CD4-positive, CD25-positive, alpha-beta regulatory T cell (primary cell): ENCODE data around the gene PRKCE. TPM values are rescaled to one million over a fixed set of nuclear protein-coding genes. Genes with fewer than 3 reads are reported as not detected.

Experiments
- ATAC-seq, 2 donors: fragments of 150-1000 bp; cut with Tn5 transposase; one replicate each; pipeline ENCODE4 v1.10.0; 2021; ENCODE audit warnings: low read depth in 2 of 2, moderate number of reproducible peaks in 2 of 2, moderate library complexity in 1 of 2
- DNase-seq, 3 donors: peaks; one replicate each; pipeline versions ENCODE4 v3.0.0 to v3.0.0-alpha.2; 2012 to 2022; ENCODE audit warnings: mixed read lengths in 1 of 3
- H3K27ac ChIP-seq: one replicate; pipeline ENCODE4 v1.7.0; 2013; ENCODE audit warnings: mild to moderate bottlenecking, low read length; ENCODE audit not compliant: insufficient read depth, poor library complexity, severe bottlenecking
- H3K27me3 ChIP-seq: one replicate; pipeline ENCODE4 v1.7.0; 2013; ENCODE audit warnings: low read length; ENCODE audit not compliant: control insufficient read depth, insufficient read depth
- H3K36me3 ChIP-seq: one replicate; pipeline ENCODE4 v1.7.0; 2013; ENCODE audit warnings: mild to moderate bottlenecking, low read length, moderate library complexity; ENCODE audit not compliant: control insufficient read depth, insufficient read depth
- H3K4me1 ChIP-seq: 2 replicates; pipeline ENCODE4 v1.7.0; 2013; ENCODE audit warnings: mild to moderate bottlenecking, low read length; ENCODE audit not compliant: insufficient read depth, control insufficient read depth, poor library complexity, severe bottlenecking
- H3K4me3 ChIP-seq: one replicate; pipeline ENCODE4 v1.7.0; 2013; ENCODE audit warnings: low read depth, mild to moderate bottlenecking, low read length, moderate library complexity
- H3K9me3 ChIP-seq, 2 experiments: 1 replicate in 1 of 2; 2 replicates in 1 of 2; pipeline ENCODE4 v1.7.0; 2013; ENCODE audit warnings: low read length in 2 of 2, mild to moderate bottlenecking in 1 of 2, moderate library complexity in 1 of 2; ENCODE audit not compliant: control insufficient read depth in 2 of 2
- H3K27ac Mint-ChIP-seq, 3 donors: one replicate each; pipeline ENCODE4 v1.8.0; 2020 to 2022; ENCODE audit warnings: mild to moderate bottlenecking in 3 of 3, mixed read lengths in 3 of 3, moderate library complexity in 2 of 3
- H3K27me3 Mint-ChIP-seq: one replicate; pipeline ENCODE4 v1.8.0; 2022; ENCODE audit warnings: mild to moderate bottlenecking, mixed read lengths
- H3K36me3 Mint-ChIP-seq: one replicate; pipeline ENCODE4 v1.8.0; 2020; ENCODE audit warnings: mixed read lengths
- H3K4me1 Mint-ChIP-seq, 4 donors: one replicate each; pipeline ENCODE4 v1.8.0; 2020 to 2022; ENCODE audit warnings: mixed read lengths in 4 of 4, mild to moderate bottlenecking in 1 of 4
- H3K4me3 Mint-ChIP-seq, 4 donors: one replicate each; pipeline ENCODE4 v1.8.0; 2020 to 2022; ENCODE audit warnings: mild to moderate bottlenecking in 4 of 4, mixed read lengths in 4 of 4, moderate library complexity in 3 of 4
- H3K9me3 Mint-ChIP-seq, 7 donors: one replicate each; pipeline ENCODE4 v1.8.0; 2020 to 2022; ENCODE audit warnings: mixed read lengths in 7 of 7, mild to moderate bottlenecking in 3 of 7, moderate library complexity in 2 of 7
- polyA plus RNA-seq, 4 donors: library from polyadenylated mRNA; unstranded; fragments of 300-500 nt; fragmentation: Illumina TruSeq; gene quantifications; one replicate each; pipeline ENCODE4 v1.2.3, GENCODE V29; 2021
- total RNA-seq: library from RNA; stranded (reverse); gene quantifications from one replicate; pipeline ENCODE4 v1.2.3, GENCODE V29; 2022

Gene PRKCE
- total and polyA plus RNA-seq, 5 donors from 2014 or later = 0.78 to 16.5 (median 1.3) TPM

DNA sequence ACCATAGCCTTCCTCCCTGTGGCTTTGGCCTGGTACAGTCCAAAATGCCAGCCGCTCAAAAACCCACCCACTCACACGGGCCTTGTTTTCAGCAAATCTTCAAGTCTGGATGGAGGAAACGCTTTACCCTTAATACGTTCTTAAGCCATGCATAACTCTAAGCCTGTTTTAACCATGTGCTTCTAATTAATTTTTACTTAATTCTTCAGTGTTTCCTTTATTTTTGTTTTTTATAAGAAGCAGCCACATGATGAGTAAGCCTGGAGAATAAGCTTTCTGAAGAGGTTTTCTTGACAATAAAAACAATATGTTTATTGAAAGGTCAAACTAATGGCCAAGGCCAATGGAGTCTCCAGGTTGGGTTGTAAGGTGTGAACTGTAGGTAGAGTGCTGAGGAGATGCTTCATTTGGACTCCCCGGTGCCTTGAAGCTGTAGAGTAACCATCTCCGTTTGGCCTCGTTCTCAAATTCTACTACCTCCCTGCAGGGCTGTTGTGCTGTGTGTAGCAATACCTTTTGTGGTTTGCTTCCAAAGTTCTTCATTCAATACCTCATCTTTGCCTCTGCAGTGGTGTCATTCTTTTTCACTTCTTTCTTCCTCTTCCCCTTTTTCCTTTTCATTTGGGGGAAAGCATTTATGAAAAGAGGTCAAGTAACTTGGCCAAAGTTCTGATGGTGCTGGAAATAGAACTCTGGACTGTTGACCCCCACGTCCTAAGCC, 113.7 kb downstream of the PRKCE start:
- Histone ChIP-seq H3K4me3 (no peak overlapping the region), H3K9me3 (no peaks in the 10 kb centered on the region), H3K36me3 (no peaks in the 10 kb centered on the region), H3K4me1 (no peaks in the 10 kb centered on the region), H3K27me3 (no peaks in the 10 kb centered on the region), H3K27ac (no peak overlapping the region)
- Mint-ChIP-seq H3K9me3 (no peaks in the 10 kb centered on the region), H3K27me3 (peaks cover 5% of the 10 kb centered on the region), H3K36me3 (no peaks in the 10 kb centered on the region), H3K4me3 (no peak overlapping the region), H3K4me1 (peaks cover 0 to 5% (median 0%) of the 10 kb centered on the region in 4 donors), H3K27ac (no peak overlapping the region)
- no peak for DNase-seq
- no peak for ATAC-seq

DNA sequence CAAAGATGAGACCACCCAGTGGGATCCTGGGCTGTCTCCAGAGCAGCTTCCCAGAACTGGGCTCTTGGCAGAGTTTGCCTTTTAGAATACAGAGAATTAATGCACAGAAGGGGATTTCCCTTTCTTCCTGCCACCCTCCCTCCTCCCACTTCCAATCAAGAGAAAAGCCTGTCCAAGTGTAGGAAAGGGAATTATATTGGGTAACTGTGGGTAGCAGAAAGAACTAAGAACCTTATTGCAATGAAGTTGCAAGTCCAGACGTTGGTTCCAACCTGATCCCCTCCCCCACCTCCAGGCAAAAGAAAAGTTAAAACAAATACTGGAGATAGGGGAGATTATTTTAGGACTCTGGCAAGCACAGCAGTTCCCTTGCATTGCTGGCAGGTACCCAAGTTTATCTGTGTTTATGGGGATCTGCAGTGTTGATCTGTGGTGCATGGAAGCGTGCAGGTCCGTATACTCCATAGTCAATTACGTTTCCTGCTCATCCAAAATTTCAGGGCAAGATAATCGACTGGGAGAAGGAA, 114.3 kb downstream of the PRKCE start:
- no peak for ATAC-seq
- Mint-ChIP-seq H3K4me1 (peaks cover 0 to 5% (median 0%) of the 10 kb centered on the region in 4 donors), H3K4me3 (no peak overlapping the region), H3K27me3 (peaks cover 5% of the 10 kb centered on the region), H3K27ac (no peak overlapping the region), H3K9me3 (no peaks in the 10 kb centered on the region), H3K36me3 (no peaks in the 10 kb centered on the region)
- Histone ChIP-seq H3K36me3 (no peaks in the 10 kb centered on the region), H3K4me3 (no peak overlapping the region), H3K9me3 (no peaks in the 10 kb centered on the region), H3K27me3 (no peaks in the 10 kb centered on the region), H3K4me1 (no peaks in the 10 kb centered on the region), H3K27ac (no peak overlapping the region)
- no peak for DNase-seq

GRCh38 chr2:45768208-45768607, 116.7 kb downstream of the PRKCE start:
- H3K36me3 Mint-ChIP-seq = no peaks in the 10 kb centered on the region
- no peak overlapping the region for H3K4me3 Mint-ChIP-seq
- no peak overlapping the region for H3K4me3 ChIP-seq
- no peak overlapping the region for H3K27ac Mint-ChIP-seq
- ATAC-seq (no peak), DNase-seq (no peak)
- no peaks in the 10 kb centered on the region for H3K27me3 ChIP-seq
- H3K27ac ChIP-seq = no peak overlapping the region
- no peaks in the 10 kb centered on the region for H3K9me3 Mint-ChIP-seq
- no peaks in the 10 kb centered on the region for H3K4me1 ChIP-seq
- H3K4me1 Mint-ChIP-seq = peaks cover 0 to 5% (median 0%) of the 10 kb centered on the region in 4 donors
- H3K36me3 ChIP-seq = no peaks in the 10 kb centered on the region
- no peaks in the 10 kb centered on the region for H3K27me3 Mint-ChIP-seq
- no peaks in the 10 kb centered on the region for H3K9me3 ChIP-seq

DNA sequence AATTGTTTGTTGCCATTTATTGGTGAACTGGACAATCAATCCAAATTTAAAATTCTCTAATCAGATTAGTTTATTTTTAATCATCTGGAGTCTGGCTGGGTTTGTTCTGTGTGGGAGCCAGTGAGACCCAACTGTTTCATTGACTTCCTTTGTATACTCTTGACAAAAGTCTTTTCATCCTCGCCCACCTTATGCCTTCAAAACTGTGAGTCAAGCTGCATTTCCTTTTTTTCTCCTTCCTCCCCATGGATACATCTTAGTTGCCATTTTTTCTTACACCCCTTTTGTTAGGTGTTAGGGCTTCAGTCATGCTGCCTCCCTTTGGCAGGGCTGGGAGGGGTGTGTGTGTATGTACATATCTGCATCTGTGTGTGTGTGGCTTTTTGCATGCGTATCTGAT, 117.6 kb downstream of the PRKCE start:
- no peak overlapping the region for H3K4me3 Mint-ChIP-seq
- no peak overlapping the region for H3K27ac Mint-ChIP-seq

GRCh38 chr2:45769854-45770576, 118.5 kb downstream of the PRKCE start:
- ATAC-seq (no peak), DNase-seq (no peak)
- Mint-ChIP-seq H3K4me3 (no peak overlapping the region), H3K36me3 (no peaks in the 10 kb centered on the region), H3K27ac (no peak overlapping the region), H3K4me1 (peaks cover 0 to 5% (median 0%) of the 10 kb centered on the region in 4 donors), H3K9me3 (peaks cover 0 to 2% (median 0%) of the 10 kb centered on the region in 7 donors), H3K27me3 (no peaks in the 10 kb centered on the region)
- no peaks in the 10 kb centered on the region for H3K4me1 ChIP-seq
- no peaks in the 10 kb centered on the region for H3K27me3 ChIP-seq
- H3K4me3 ChIP-seq = no peak overlapping the region
- H3K9me3 ChIP-seq = no peaks in the 10 kb centered on the region
- no peak overlapping the region for H3K27ac ChIP-seq
- no peaks in the 10 kb centered on the region for H3K36me3 ChIP-seq

More for the DNA sequence above, 117.6 kb downstream of the PRKCE start:
- no peaks in the 10 kb centered on the region for H3K36me3 ChIP-seq
- H3K27ac ChIP-seq = no peak overlapping the region
- DNase-seq (no peak), ATAC-seq (no peak)
- no peaks in the 10 kb centered on the region for H3K27me3 ChIP-seq
- no peak overlapping the region for H3K4me3 ChIP-seq
- H3K9me3 ChIP-seq = no peaks in the 10 kb centered on the region
- H3K4me1 ChIP-seq = no peaks in the 10 kb centered on the region
- Mint-ChIP-seq H3K27me3 (no peaks in the 10 kb centered on the region), H3K9me3 (no peaks in the 10 kb centered on the region), H3K4me1 (peaks cover 0 to 5% (median 0%) of the 10 kb centered on the region in 4 donors), H3K36me3 (no peaks in the 10 kb centered on the region)

GRCh38 chr2:45770811-45771210, 119.3 kb downstream of the PRKCE start:
- Histone ChIP-seq H3K27ac (no peak overlapping the region), H3K9me3 (no peaks in the 10 kb centered on the region), H3K27me3 (no peaks in the 10 kb centered on the region), H3K4me1 (no peaks in the 10 kb centered on the region), H3K36me3 (no peaks in the 10 kb centered on the region), H3K4me3 (no peak overlapping the region)
- ATAC-seq (no peak), DNase-seq (no peak)
- Mint-ChIP-seq H3K4me1 (peaks cover 0 to 7% (median 0%) of the 10 kb centered on the region in 4 donors), H3K36me3 (no peaks in the 10 kb centered on the region), H3K27me3 (no peaks in the 10 kb centered on the region), H3K4me3 (no peak overlapping the region), H3K9me3 (peaks cover 0 to 2% (median 0%) of the 10 kb centered on the region in 7 donors), H3K27ac (no peak overlapping the region)

DNA sequence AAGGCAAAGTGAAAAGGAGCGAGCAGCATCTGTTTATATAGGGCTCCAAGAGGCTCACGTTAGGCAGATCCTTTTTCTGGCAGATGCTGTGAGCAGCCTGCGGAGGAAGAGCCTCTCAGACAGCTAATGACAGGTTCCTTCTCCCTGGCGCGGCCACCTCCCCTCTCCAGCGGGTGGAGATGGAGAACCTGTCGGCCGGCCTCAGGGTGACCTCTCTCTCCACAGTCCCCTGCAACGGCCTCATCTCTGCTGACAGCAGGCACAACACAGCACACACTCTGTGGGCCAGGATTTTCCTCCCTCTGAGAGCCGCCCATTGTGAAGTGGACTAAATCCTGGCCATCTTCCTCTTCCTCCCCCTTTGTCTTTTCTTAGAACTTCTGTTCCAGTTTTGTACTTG, 119.8 kb downstream of the PRKCE start:
- Histone ChIP-seq H3K27ac (no peak overlapping the region), H3K36me3 (no peaks in the 10 kb centered on the region), H3K4me1 (no peaks in the 10 kb centered on the region), H3K27me3 (no peaks in the 10 kb centered on the region), H3K4me3 (no peak overlapping the region), H3K9me3 (no peaks in the 10 kb centered on the region)
- peaks cover 0 to 2% (median 0%) of the 10 kb centered on the region in 7 donors for H3K9me3 Mint-ChIP-seq
- no peak overlapping the region for H3K4me3 Mint-ChIP-seq
- no peak for DNase-seq
- no peak for ATAC-seq
- no peak overlapping the region for H3K27ac Mint-ChIP-seq
- H3K4me1 Mint-ChIP-seq = peaks cover 0 to 10% (median 0%) of the 10 kb centered on the region in 4 donors
- no peaks in the 10 kb centered on the region for H3K27me3 Mint-ChIP-seq
- H3K36me3 Mint-ChIP-seq = no peaks in the 10 kb centered on the region
